Esophagus squamous epithelium (tissue), 5 donors: ENCODE measurements around the gene PRKRIP1. TPM values are rescaled to one million over a fixed set of nuclear protein-coding genes. Genes with fewer than 3 reads are reported as not detected.

ENCODE experiments used
- DNase-seq: peaks from one replicate; lab custom pipeline; 2025; lab: John Stamatoyannopoulos, UW
- H3K27ac ChIP-seq, 4 donors: fragments of 200-600 bp; sonication (generic); one replicate each; pipeline ENCODE4 v1.5.1; 2016 to 2019; ENCODE audit warnings: mild to moderate bottlenecking in 1 of 4
- H3K27me3 ChIP-seq, 4 donors: fragments of 200-600 bp; sonication (generic); 1 replicate in 3 of 4; 2 replicates in 1 of 4; pipeline versions ENCODE4 v1.5.1 to v1.6.0; 2017 to 2021; ENCODE audit warnings: antibody characterized with exemption in 1 of 4
- H3K36me3 ChIP-seq, 3 donors: fragments of 200-600 bp; sonication (generic); one replicate each; pipeline ENCODE4 v1.5.1; 2016 to 2019
- H3K4me1 ChIP-seq, 3 donors: fragments of 200-600 bp; sonication (generic); one replicate each; pipeline ENCODE4 v1.5.1; 2017 to 2019
- H3K4me3 ChIP-seq, 4 donors: fragments of 200-600 bp; sonication (generic); 1 replicate in 3 of 4; 2 replicates in 1 of 4; pipeline ENCODE4 v1.5.1; 2016 to 2019; ENCODE audit warnings: mild to moderate bottlenecking in 2 of 4, moderate library complexity in 1 of 4
- H3K9me3 ChIP-seq, 3 donors: fragments of 200-600 bp; sonication (generic); one replicate each; pipeline ENCODE4 v1.5.1; 2016 to 2019
- CTCF ChIP-seq, 6 experiments: fragments of 450-650 bp in 4 of 6; fragments of 200-600 bp in 2 of 6; sonication (generic) in 2 of 6; IDR thresholded peaks; one replicate each; pipeline ENCODE4 v1.5.1; 2016 to 2019; ENCODE audit warnings: antibody characterized with exemption in 6 of 6, mild to moderate bottlenecking in 4 of 6, moderate library complexity in 4 of 6
- POLR2A ChIP-seq, 4 donors: fragments of 450-650 bp; IDR thresholded peaks; one replicate each; pipeline ENCODE4 v1.6.1; 2017; ENCODE audit warnings: antibody characterized with exemption in 4 of 4, mild to moderate bottlenecking in 4 of 4, moderate library complexity in 3 of 4
- WGBS, 2 donors: methylation state at CpG; one replicate each; pipeline ENCODE4 v1.1.5; 2018; 5-methylcytosine and 5-hydroxymethylcytosine counted together
- intact Hi-C: fragments of 100-400 bp; cut with DNase I; formaldehyde crosslinking; loops from one replicate; pipeline ENCODE4 v1.15.0; 2022
- total RNA-seq, 4 donors: library from RNA; depleted of rRNA; stranded (reverse); fragments of >200 nt; gene quantifications; one replicate each; pipeline ENCODE4 v1.1.0, GENCODE V29; 2016
- donor health status: DM: yes; HTN: yes; CAD: no.

The PRKRIP1 gene
- total RNA-seq, 4 donors from 2014 or later: 12.5 to 24.6 (median 16.5) TPM

GRCh38 chr7:102412548-102412947 is 16.4 kb downstream of the PRKRIP1 start:
- no peak for DNase-seq
- WGBS, 2 donors: 38 to 42% methylated on average over 6 of the region's 6 CpGs
- Histone ChIP-seq H3K36me3 (peaks cover 5 to 100% (median 33%) of the 10 kb centered on the region in 3 donors), H3K27me3 (no peaks in the 10 kb centered on the region), H3K27ac (no peak overlapping the region), H3K9me3 (no peaks in the 10 kb centered on the region), H3K4me1 (peaks cover 0 to 13% (median 0%) of the 10 kb centered on the region in 3 donors), H3K4me3 (no peak overlapping the region)
- intact Hi-C loops: no loop called here
- TF ChIP-seq POLR2A (IDR thresholded peaks at IDR 0.05): no peak
- peak in 5 of 6 experiments; percentile 21 to 59 (median 42) for TF ChIP-seq CTCF (IDR thresholded peaks at IDR 0.05)

GRCh38 chr7:102413091-102413490 is 16.9 kb downstream of the PRKRIP1 start:
- Histone ChIP-seq H3K4me1 (peaks cover 0 to 13% (median 0%) of the 10 kb centered on the region in 3 donors), H3K36me3 (peaks cover 0 to 100% (median 28%) of the 10 kb centered on the region in 3 donors), H3K4me3 (no peak overlapping the region), H3K9me3 (no peaks in the 10 kb centered on the region), H3K27me3 (no peaks in the 10 kb centered on the region), H3K27ac (no peak overlapping the region)
- TF ChIP-seq POLR2A (IDR thresholded peaks at IDR 0.05) (no peak), CTCF (IDR thresholded peaks at IDR 0.05) (no peak)
- DNase-seq: no peak
- 61 to 83% methylated on average over 4 of the region's 5 CpGs for WGBS, 2 donors
- intact Hi-C loops: no loop called here

GRCh38 chr7:102413611-102414010 is 17.4 kb downstream of the PRKRIP1 start:
- intact Hi-C loops: no loop called here
- WGBS, 2 donors: 96 to 97% methylated on average over 4 of the region's 4 CpGs
- Histone ChIP-seq H3K27me3 (no peaks in the 10 kb centered on the region), H3K4me1 (peaks cover 0 to 13% (median 0%) of the 10 kb centered on the region in 3 donors), H3K27ac (no peak overlapping the region), H3K9me3 (no peaks in the 10 kb centered on the region), H3K36me3 (peaks cover 0 to 100% (median 22%) of the 10 kb centered on the region in 3 donors), H3K4me3 (no peak overlapping the region)
- DNase-seq: no peak
- no peak for TF ChIP-seq POLR2A (IDR thresholded peaks at IDR 0.05)
- no peak for TF ChIP-seq CTCF (IDR thresholded peaks at IDR 0.05)

- intact Hi-C loops: no loop called here
- no peak for DNase-seq
- TF ChIP-seq POLR2A (IDR thresholded peaks at IDR 0.05): no peak
- 69 to 70% methylated on average over 8 to 12 of the region's 12 CpGs for WGBS, 2 donors
- H3K9me3 ChIP-seq: no peaks in the 10 kb centered on the region
- H3K4me3 ChIP-seq: no peak overlapping the region
- H3K4me1 ChIP-seq: peaks cover 0 to 13% (median 0%) of the 10 kb centered on the region in 3 donors
- no peaks in the 10 kb centered on the region for H3K27me3 ChIP-seq
- peaks cover 0 to 100% (median 9%) of the 10 kb centered on the region in 3 donors for H3K36me3 ChIP-seq
- H3K27ac ChIP-seq: peak overlapping the region in 2 of 4 donors; percentile 26 to 46
Measured at GRCh38 chr7:102415685-102416225, 19.6 kb downstream of the PRKRIP1 start.

- WGBS, 2 donors: 84 to 92% methylated on average over 4 to 6 of the region's 6 CpGs
- no peak overlapping the region for H3K4me3 ChIP-seq
Measured at GRCh38 chr7:102416406-102416805, 20.2 kb downstream of the PRKRIP1 start.

More at GRCh38 chr7:102416406-102416805, 20.2 kb downstream of the PRKRIP1 start:
- intact Hi-C loops: no loop called here
- TF ChIP-seq CTCF (IDR thresholded peaks at IDR 0.05): no peak
- TF ChIP-seq POLR2A (IDR thresholded peaks at IDR 0.05): no peak
- peaks cover 0 to 100% (median 7%) of the 10 kb centered on the region in 3 donors for H3K36me3 ChIP-seq
- no peaks in the 10 kb centered on the region for H3K27me3 ChIP-seq
- H3K4me1 ChIP-seq: peaks cover 0 to 13% (median 0%) of the 10 kb centered on the region in 3 donors
- no peak for DNase-seq
- no peaks in the 10 kb centered on the region for H3K9me3 ChIP-seq
- H3K27ac ChIP-seq: peak overlapping the region in 1 of 4 donors; percentile 46
